Peyer's patch (tissue), 4 donors: ENCODE data around the gene ACAA2.

ENCODE experiments used
- POLR2A ChIP-seq, 2 donors: fragments of 450-650 bp; IDR thresholded peaks; one replicate each; pipeline ENCODE4 v1.5.1; 2017; ENCODE audit warnings: antibody characterized with exemption in 2 of 2, mild to moderate bottlenecking in 2 of 2, moderate library complexity in 2 of 2
- TF ChIP-seq, protein P1 (sequence below), 6 experiments: fragments of 450-650 bp in 4 of 6; fragments of 200-600 bp in 2 of 6; sonication (generic) in 1 of 6; IDR thresholded peaks; one replicate each; pipeline ENCODE4 v1.5.1; 2017 to 2019; ENCODE audit warnings: antibody characterized with exemption in 6 of 6, mild to moderate bottlenecking in 3 of 6, moderate library complexity in 1 of 6

DNA sequence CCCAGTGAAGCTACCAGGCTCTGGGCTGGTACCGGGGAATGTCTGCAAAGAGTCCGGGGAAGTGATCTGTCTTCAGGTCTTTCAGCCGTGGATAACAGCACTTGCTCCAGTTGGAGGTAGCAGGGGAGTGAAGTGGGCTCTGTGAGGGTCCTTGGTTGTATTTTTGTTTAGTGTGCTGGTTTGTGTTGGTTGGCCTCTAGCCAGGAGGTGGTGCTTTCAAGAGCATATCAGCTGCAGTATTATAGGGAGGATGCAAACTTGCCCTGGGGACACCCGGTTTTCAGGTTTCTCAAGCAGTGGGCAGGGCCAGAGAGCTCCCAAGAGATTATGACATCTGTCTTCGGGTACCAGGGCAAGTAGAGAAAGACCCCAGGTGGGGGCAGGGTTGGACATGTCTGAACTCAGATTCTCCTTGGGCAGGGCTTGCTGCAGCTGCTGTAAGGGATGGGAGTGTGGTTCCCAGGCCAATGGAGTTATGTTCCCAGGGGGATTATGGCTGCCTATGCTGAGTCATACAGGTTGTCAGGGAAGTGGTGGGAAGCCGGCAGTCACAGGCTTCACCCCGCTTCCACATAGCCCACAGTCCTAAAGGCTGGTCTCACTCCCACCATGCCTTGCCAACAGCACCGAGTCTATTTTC is 34.4 kb downstream of the ACAA2 start:
- TF ChIP-seq, protein P1, sequence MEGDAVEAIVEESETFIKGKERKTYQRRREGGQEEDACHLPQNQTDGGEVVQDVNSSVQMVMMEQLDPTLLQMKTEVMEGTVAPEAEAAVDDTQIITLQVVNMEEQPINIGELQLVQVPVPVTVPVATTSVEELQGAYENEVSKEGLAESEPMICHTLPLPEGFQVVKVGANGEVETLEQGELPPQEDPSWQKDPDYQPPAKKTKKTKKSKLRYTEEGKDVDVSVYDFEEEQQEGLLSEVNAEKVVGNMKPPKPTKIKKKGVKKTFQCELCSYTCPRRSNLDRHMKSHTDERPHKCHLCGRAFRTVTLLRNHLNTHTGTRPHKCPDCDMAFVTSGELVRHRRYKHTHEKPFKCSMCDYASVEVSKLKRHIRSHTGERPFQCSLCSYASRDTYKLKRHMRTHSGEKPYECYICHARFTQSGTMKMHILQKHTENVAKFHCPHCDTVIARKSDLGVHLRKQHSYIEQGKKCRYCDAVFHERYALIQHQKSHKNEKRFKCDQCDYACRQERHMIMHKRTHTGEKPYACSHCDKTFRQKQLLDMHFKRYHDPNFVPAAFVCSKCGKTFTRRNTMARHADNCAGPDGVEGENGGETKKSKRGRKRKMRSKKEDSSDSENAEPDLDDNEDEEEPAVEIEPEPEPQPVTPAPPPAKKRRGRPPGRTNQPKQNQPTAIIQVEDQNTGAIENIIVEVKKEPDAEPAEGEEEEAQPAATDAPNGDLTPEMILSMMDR (IDR thresholded peaks at IDR 0.05): no peak
- no peak for TF ChIP-seq POLR2A (IDR thresholded peaks at IDR 0.05)
